Mesenchymal stem cell (in vitro differentiated cells and primary cell): ENCODE results near the gene COL18A1.
A peak's percentile ranks its signal among the peaks of the same experiment; 100 is the strongest.

Experiments
- DNase-seq: peaks from one replicate; pipeline ENCODE4 v3.0.0-alpha.2; 2013
- H2AFZ ChIP-seq: one replicate; pipeline ENCODE4 v1.6.1; 2013; ENCODE audit warnings: low read depth, mild to moderate bottlenecking, control low read depth, inconsistent platforms, low read length, moderate library complexity
- H2AK5ac ChIP-seq: 2 replicates; pipeline ENCODE4 v1.6.1; 2013; ENCODE audit warnings: low read length, moderate library complexity, mild to moderate bottlenecking, inconsistent platforms; ENCODE audit not compliant: severe bottlenecking
- H2BK120ac ChIP-seq: one replicate; pipeline ENCODE4 v1.6.1; 2013; ENCODE audit warnings: low read depth, mild to moderate bottlenecking, inconsistent platforms, low read length, moderate library complexity
- H2BK12ac ChIP-seq, 2 experiments: one replicate each; pipeline ENCODE4 v1.6.1; 2013; ENCODE audit warnings: inconsistent platforms in 2 of 2, low read length in 2 of 2, mild to moderate bottlenecking in 2 of 2, moderate library complexity in 2 of 2, control low read depth in 1 of 2
- H2BK15ac ChIP-seq: one replicate; pipeline ENCODE4 v1.6.1; 2013; ENCODE audit warnings: mild to moderate bottlenecking, low read depth, inconsistent platforms; ENCODE audit not compliant: poor library complexity, severe bottlenecking
- H2BK5ac ChIP-seq: 2 replicates; pipeline ENCODE4 v1.6.1; 2013; ENCODE audit warnings: low read depth, mild to moderate bottlenecking, low read length, control low read depth, inconsistent platforms; ENCODE audit not compliant: poor library complexity, severe bottlenecking
- H3K14ac ChIP-seq, 2 experiments: one replicate each; pipeline ENCODE4 v1.6.1; 2013; ENCODE audit warnings: inconsistent platforms in 2 of 2, low read length in 2 of 2, control low read depth in 1 of 2, mild to moderate bottlenecking in 1 of 2, moderate library complexity in 1 of 2
- H3K18ac ChIP-seq, 2 experiments: one replicate each; pipeline ENCODE4 v1.6.1; 2013; ENCODE audit warnings: inconsistent platforms in 2 of 2, low read length in 2 of 2, control low read depth in 1 of 2, low read depth in 1 of 2, mild to moderate bottlenecking in 1 of 2
- H3K23ac ChIP-seq, 2 experiments: one replicate each; pipeline ENCODE4 v1.6.1; 2013; ENCODE audit warnings: inconsistent platforms in 2 of 2, low read length in 2 of 2, mild to moderate bottlenecking in 2 of 2, moderate library complexity in 2 of 2, control low read depth in 1 of 2
- H3K27ac ChIP-seq: 2 replicates; pipeline ENCODE4 v1.5.1; 2013; ENCODE audit warnings: mild to moderate bottlenecking, moderate library complexity, low read length, control low read depth, inconsistent platforms; ENCODE audit not compliant: poor library complexity, severe bottlenecking
- H3K27me3 ChIP-seq, 2 experiments: 2 replicates each; pipeline versions ENCODE4 v1.6.1 to v1.7.0; 2013; ENCODE audit warnings: low read length in 2 of 2, mild to moderate bottlenecking in 2 of 2, moderate library complexity in 2 of 2, control low read depth in 1 of 2, inconsistent platforms in 1 of 2; ENCODE audit not compliant: control insufficient read depth in 1 of 2, insufficient read depth in 1 of 2
- H3K36me3 ChIP-seq, 2 experiments: 2 replicates each; pipeline versions ENCODE4 v1.6.1 to v1.7.0; 2013; ENCODE audit warnings: low read length in 2 of 2, control low read depth in 1 of 2, inconsistent platforms in 1 of 2, low read depth in 1 of 2, mild to moderate bottlenecking in 1 of 2; ENCODE audit not compliant: insufficient read depth in 2 of 2, control insufficient read depth in 1 of 2
- H3K4ac ChIP-seq, 2 experiments: one replicate each; pipeline ENCODE4 v1.6.1; 2013; ENCODE audit warnings: inconsistent platforms in 2 of 2, low read length in 2 of 2, mild to moderate bottlenecking in 2 of 2, moderate library complexity in 2 of 2, control low read depth in 1 of 2, low read depth in 1 of 2
- H3K4me1 ChIP-seq: 2 replicates; pipeline ENCODE4 v1.6.1; 2013; ENCODE audit warnings: low read depth, low read length, control low read depth; ENCODE audit not compliant: control insufficient read depth, insufficient read depth
- H3K4me2 ChIP-seq: 2 replicates; pipeline ENCODE4 v1.6.1; 2013; ENCODE audit warnings: low read length, mild to moderate bottlenecking, inconsistent platforms; ENCODE audit not compliant: poor library complexity, severe bottlenecking
- H3K4me3 ChIP-seq, 2 experiments: 2 replicates each; pipeline versions ENCODE4 v1.5.1 to v1.7.0; 2013; ENCODE audit warnings: low read length in 2 of 2, mild to moderate bottlenecking in 2 of 2, control low read depth in 1 of 2, low read depth in 1 of 2; ENCODE audit not compliant: insufficient read depth in 1 of 2
- H3K79me1 ChIP-seq: replicated peaks from 2 replicates; pipeline ENCODE4 v1.6.1; 2013; ENCODE audit warnings: mild to moderate bottlenecking, control low read depth, low read length, inconsistent platforms; ENCODE audit not compliant: poor library complexity, severe bottlenecking
- H3K9ac ChIP-seq: 2 replicates; pipeline ENCODE4 v1.7.0; 2013; ENCODE audit warnings: mild to moderate bottlenecking, low read length, moderate library complexity
- H3K9me3 ChIP-seq: 2 replicates; pipeline ENCODE4 v1.7.0; 2013; ENCODE audit warnings: mild to moderate bottlenecking, low read length; ENCODE audit not compliant: control insufficient read depth
- H4K8ac ChIP-seq: one replicate; pipeline ENCODE4 v1.6.1; 2013; ENCODE audit warnings: inconsistent platforms, mild to moderate bottlenecking, low read length, moderate library complexity
- H4K91ac ChIP-seq: one replicate; pipeline ENCODE4 v1.6.1; 2013; ENCODE audit warnings: mild to moderate bottlenecking, low read length, inconsistent platforms
- WGBS: methylation state at CpG from one replicate; pipeline ENCODE4 v1.1.7; 2013; ENCODE audit warnings: mixed read lengths; 5-methylcytosine and 5-hydroxymethylcytosine counted together

COL18A1 gene

GRCh38 chr21:45548711-45549491 lies 143.9 kb downstream of the COL18A1 start:
- Histone ChIP-seq H2BK12ac (no peak overlapping the region), H3K36me3 (no peaks in the 10 kb centered on the region), H3K18ac (no peak overlapping the region), H2AFZ (no peak overlapping the region), H3K9ac (no peak overlapping the region), H3K4ac (no peak overlapping the region), H3K4me1 (peaks cover 11% of the 10 kb centered on the region), H2BK15ac (no peak overlapping the region), H3K4me3 (no peak overlapping the region), H2BK120ac (no peak overlapping the region), H3K9me3 (no peaks in the 10 kb centered on the region), H3K14ac (no peak overlapping the region), H4K8ac (no peak overlapping the region), H3K79me1 (no peaks in the 10 kb centered on the region), H4K91ac (no peak overlapping the region), H3K4me2 (no peak overlapping the region), H2AK5ac (no peak overlapping the region), H3K27me3 (peaks cover 0 to 24% of the 10 kb centered on the region in 2 experiments), H2BK5ac (no peak overlapping the region), H3K23ac (no peak overlapping the region), H3K27ac (no peak overlapping the region)
- no peak for DNase-seq
- WGBS = 75% methylated on average over 7 of the region's 9 CpGs

- 96% methylated on average over 11 of the region's 15 CpGs for WGBS
- DNase-seq = no peak
Observed at GRCh38 chr21:45549626-45550463, 144.9 kb downstream of the COL18A1 start.

GRCh38 chr21:45550522-45551210 lies 145.7 kb downstream of the COL18A1 start:
- Histone ChIP-seq H4K8ac (no peak overlapping the region), H3K4me1 (peaks cover 11% of the 10 kb centered on the region), H3K27me3 (peaks cover 0 to 24% of the 10 kb centered on the region in 2 experiments), H3K14ac (peak overlapping the region in 1 of 2 experiments; percentile 20), H3K9me3 (no peaks in the 10 kb centered on the region), H3K4me2 (no peak overlapping the region), H2BK15ac (no peak overlapping the region), H2BK120ac (no peak overlapping the region), H3K4ac (peak overlapping the region in 1 of 2 experiments; percentile 37), H3K36me3 (no peaks in the 10 kb centered on the region), H3K18ac (no peak overlapping the region), H3K79me1 (no peaks in the 10 kb centered on the region), H2BK12ac (no peak overlapping the region), H4K91ac (no peak overlapping the region), H3K4me3 (no peak overlapping the region), H2AK5ac (no peak overlapping the region), H3K27ac (no peak overlapping the region), H3K23ac (no peak overlapping the region), H2AFZ (no peak overlapping the region), H3K9ac (no peak overlapping the region), H2BK5ac (no peak overlapping the region)
- WGBS = 56% methylated on average over 15 of the region's 17 CpGs
- no peak for DNase-seq

More at GRCh38 chr21:45549626-45550463, 144.9 kb downstream of the COL18A1 start:
- Histone ChIP-seq H2BK12ac (no peak overlapping the region), H3K4me1 (peaks cover 10% of the 10 kb centered on the region), H2AFZ (no peak overlapping the region), H3K9ac (no peak overlapping the region), H3K27ac (no peak overlapping the region), H4K8ac (no peak overlapping the region), H3K4ac (no peak overlapping the region), H3K27me3 (peaks cover 0 to 24% of the 10 kb centered on the region in 2 experiments), H2BK5ac (no peak overlapping the region), H3K23ac (no peak overlapping the region), H3K14ac (no peak overlapping the region), H2BK15ac (peak overlapping the region; percentile 20), H2BK120ac (no peak overlapping the region), H4K91ac (no peak overlapping the region), H3K4me2 (no peak overlapping the region), H3K9me3 (no peaks in the 10 kb centered on the region), H3K36me3 (no peaks in the 10 kb centered on the region), H3K18ac (no peak overlapping the region), H3K79me1 (no peaks in the 10 kb centered on the region), H2AK5ac (no peak overlapping the region), H3K4me3 (no peak overlapping the region)

- Histone ChIP-seq H3K79me1 (no peaks in the 10 kb centered on the region), H3K36me3 (no peaks in the 10 kb centered on the region), H3K9me3 (no peaks in the 10 kb centered on the region), H3K4me1 (peaks cover 16% of the 10 kb centered on the region), H3K23ac (no peak overlapping the region), H3K4me2 (no peak overlapping the region), H2AFZ (no peak overlapping the region), H3K4ac (no peak overlapping the region), H3K27ac (no peak overlapping the region), H3K18ac (no peak overlapping the region), H3K9ac (no peak overlapping the region), H3K4me3 (no peak overlapping the region), H3K27me3 (peaks cover 0 to 24% of the 10 kb centered on the region in 2 experiments), H2BK5ac (no peak overlapping the region), H2BK15ac (no peak overlapping the region), H4K91ac (no peak overlapping the region), H4K8ac (no peak overlapping the region), H2BK120ac (no peak overlapping the region), H2AK5ac (no peak overlapping the region), H3K14ac (no peak overlapping the region), H2BK12ac (no peak overlapping the region)
- WGBS = 31% methylated on average over 8 of the region's 8 CpGs
- DNase-seq = peak; percentile 75
Observed at GRCh38 chr21:45551316-45551715, 146.4 kb downstream of the COL18A1 start.
